Neural progenitor cell (in vitro differentiated cells): ENCODE data around the gene TP73.

Experiments
- EZH2phosphoT487 ChIP-seq: fragments of 200-600 bp; sonication (generic); IDR thresholded peaks from 2 replicates; pipeline ENCODE4 v1.6.1; 2017; ENCODE audit warnings: antibody characterized with exemption
- TF ChIP-seq, protein P1 (sequence below): fragments of 200-600 bp; sonication (generic); IDR thresholded peaks from 2 replicates; pipeline ENCODE4 v1.5.1; 2017; ENCODE audit warnings: antibody characterized with exemption, mild to moderate bottlenecking

DNA sequence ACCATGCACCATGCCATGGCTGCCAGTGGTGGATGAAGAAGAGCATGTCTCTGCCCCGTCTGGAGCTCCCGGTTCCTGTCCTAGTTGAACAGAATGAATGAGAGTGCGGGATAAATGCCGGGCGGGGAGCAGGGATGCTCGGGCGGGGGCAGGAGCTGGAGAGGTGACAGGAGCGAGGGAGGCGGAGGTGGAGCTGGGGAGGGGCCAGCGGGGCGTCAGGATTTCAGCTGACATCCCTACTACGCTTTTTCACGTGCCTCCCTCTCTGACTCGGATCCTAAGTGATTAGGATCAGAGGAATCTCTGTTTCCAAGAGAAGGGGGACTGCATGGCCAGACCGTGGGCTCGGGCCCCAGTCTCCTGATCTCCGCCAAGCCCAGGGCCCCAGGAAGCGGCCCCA, 47.3 kb downstream of the TP73 start:
- TF ChIP-seq, protein P1, sequence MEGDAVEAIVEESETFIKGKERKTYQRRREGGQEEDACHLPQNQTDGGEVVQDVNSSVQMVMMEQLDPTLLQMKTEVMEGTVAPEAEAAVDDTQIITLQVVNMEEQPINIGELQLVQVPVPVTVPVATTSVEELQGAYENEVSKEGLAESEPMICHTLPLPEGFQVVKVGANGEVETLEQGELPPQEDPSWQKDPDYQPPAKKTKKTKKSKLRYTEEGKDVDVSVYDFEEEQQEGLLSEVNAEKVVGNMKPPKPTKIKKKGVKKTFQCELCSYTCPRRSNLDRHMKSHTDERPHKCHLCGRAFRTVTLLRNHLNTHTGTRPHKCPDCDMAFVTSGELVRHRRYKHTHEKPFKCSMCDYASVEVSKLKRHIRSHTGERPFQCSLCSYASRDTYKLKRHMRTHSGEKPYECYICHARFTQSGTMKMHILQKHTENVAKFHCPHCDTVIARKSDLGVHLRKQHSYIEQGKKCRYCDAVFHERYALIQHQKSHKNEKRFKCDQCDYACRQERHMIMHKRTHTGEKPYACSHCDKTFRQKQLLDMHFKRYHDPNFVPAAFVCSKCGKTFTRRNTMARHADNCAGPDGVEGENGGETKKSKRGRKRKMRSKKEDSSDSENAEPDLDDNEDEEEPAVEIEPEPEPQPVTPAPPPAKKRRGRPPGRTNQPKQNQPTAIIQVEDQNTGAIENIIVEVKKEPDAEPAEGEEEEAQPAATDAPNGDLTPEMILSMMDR, result no peak
- no peak for TF ChIP-seq EZH2phosphoT487
